SJSA1 (cell line): ENCODE results near the gene SNX19. TPM values are rescaled to one million over a fixed set of nuclear protein-coding genes. Genes with fewer than 3 reads are reported as not detected.

Experiments
- DNase-seq, 2 experiments: peaks; one replicate each; pipeline ENCODE4 v3.0.0-alpha.2; 2015 to 2020; ENCODE audit warnings: low spot score in 2 of 2, low read depth in 1 of 2
- H3K27ac ChIP-seq: fragments of 250-450 bp; sonication (Bioruptor Pico); 2 replicates; pipeline ENCODE4 v1.5.1; 2020; ENCODE audit warnings: mild to moderate bottlenecking, moderate library complexity
- H3K27me3 ChIP-seq: fragments of 250-450 bp; sonication (Bioruptor Pico); replicated peaks from 2 replicates; pipeline ENCODE4 v1.5.1; 2020; ENCODE audit warnings: mild to moderate bottlenecking, moderate library complexity
- H3K36me3 ChIP-seq: fragments of 250-450 bp; sonication (Bioruptor Pico); 2 replicates; pipeline ENCODE4 v1.5.1; 2020; ENCODE audit warnings: mild to moderate bottlenecking
- H3K4me1 ChIP-seq: fragments of 250-450 bp; sonication (Bioruptor Pico); replicated peaks from 2 replicates; pipeline ENCODE4 v1.6.1; 2021; ENCODE audit warnings: mild to moderate bottlenecking
- H3K4me3 ChIP-seq: fragments of 250-450 bp; sonication (Bioruptor Pico); 2 replicates; pipeline ENCODE4 v1.5.1; 2020; ENCODE audit warnings: mild to moderate bottlenecking
- H3K9me3 ChIP-seq: fragments of 250-450 bp; sonication (Bioruptor Pico); replicated peaks from 2 replicates; pipeline ENCODE4 v1.5.1; 2020; ENCODE audit warnings: mild to moderate bottlenecking
- total RNA-seq: library from RNA; depleted of rRNA; stranded (reverse); fragments of >200 nt; shearing (Covaris generic); gene quantifications from 2 replicates; pipeline ENCODE4 v1.2.3, GENCODE V29; 2014

Gene SNX19
- total RNA-seq, 1 experiment from 2014 or later: 68.9 TPM

DNA sequence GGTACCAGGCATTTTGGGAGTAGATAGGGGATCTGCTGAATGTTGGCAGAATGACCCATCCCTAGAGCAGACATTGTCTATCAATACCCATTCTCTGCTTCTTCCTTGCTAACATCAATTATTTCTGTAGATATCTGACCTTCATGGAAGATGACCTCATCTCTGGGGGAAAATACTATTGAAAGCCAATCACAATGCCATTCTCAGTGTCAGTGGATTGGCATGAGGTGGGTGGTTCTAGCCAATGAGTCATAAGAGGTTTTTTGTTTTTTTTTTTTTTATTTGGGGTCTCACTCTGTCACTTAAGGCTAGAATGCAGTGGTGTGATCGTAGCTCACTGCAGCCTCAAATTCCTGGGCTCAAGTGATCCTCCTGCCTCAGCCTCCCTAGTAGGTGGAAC is 42.5 kb downstream of the SNX19 start:
- Histone ChIP-seq H3K27me3 (no peaks in the 10 kb centered on the region), H3K4me3 (no peak overlapping the region), H3K36me3 (peaks cover 11% of the 10 kb centered on the region), H3K4me1 (peaks cover 30% of the 10 kb centered on the region), H3K27ac (peak overlapping the region; percentile 50), H3K9me3 (no peaks in the 10 kb centered on the region)
- DNase-seq: peak in 1 of 2 experiments; percentile 42

GRCh38 chr11:130872981-130873380 is 43.3 kb downstream of the SNX19 start:
- Histone ChIP-seq H3K27me3 (no peaks in the 10 kb centered on the region), H3K27ac (peak overlapping the region; percentile 50), H3K36me3 (peaks cover 11% of the 10 kb centered on the region), H3K4me1 (peaks cover 30% of the 10 kb centered on the region), H3K9me3 (no peaks in the 10 kb centered on the region), H3K4me3 (no peak overlapping the region)
- DNase-seq: peak; percentile 46 to 50

DNA sequence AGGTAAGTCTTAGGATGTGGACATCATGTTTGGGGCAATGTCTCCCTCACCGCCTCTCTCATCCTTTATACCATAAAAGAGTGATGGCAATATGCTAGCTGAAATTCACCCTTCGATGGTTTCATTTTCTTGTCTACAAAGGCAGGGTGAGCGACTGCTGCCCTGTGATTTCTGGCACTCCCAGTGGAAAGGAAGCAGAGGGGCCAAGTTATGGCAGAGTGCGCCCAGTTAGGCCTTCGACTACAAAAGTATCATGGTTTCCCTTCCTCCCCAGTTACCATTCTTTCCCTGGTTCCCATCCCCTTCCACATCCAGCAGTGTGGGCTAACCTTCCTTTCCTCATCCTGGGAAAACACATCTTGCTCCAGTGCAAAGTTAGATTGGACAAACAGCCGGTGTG is 43.8 kb downstream of the SNX19 start:
- H3K4me1 ChIP-seq: peaks cover 30% of the 10 kb centered on the region
- peaks cover 11% of the 10 kb centered on the region for H3K36me3 ChIP-seq
- no peaks in the 10 kb centered on the region for H3K27me3 ChIP-seq
- no peak for DNase-seq
- no peaks in the 10 kb centered on the region for H3K9me3 ChIP-seq
- H3K27ac ChIP-seq: peak overlapping the region; percentile 50; the same call in 1 of the 2 replicates
- H3K4me3 ChIP-seq: no peak overlapping the region

- Histone ChIP-seq H3K4me3 (no peak overlapping the region), H3K27ac (no peak overlapping the region), H3K36me3 (peaks cover 11% of the 10 kb centered on the region), H3K27me3 (no peaks in the 10 kb centered on the region), H3K4me1 (peaks cover 30% of the 10 kb centered on the region), H3K9me3 (no peaks in the 10 kb centered on the region)
- DNase-seq: no peak
Measured at GRCh38 chr11:130872102-130872501, 44.2 kb downstream of the SNX19 start.

DNA sequence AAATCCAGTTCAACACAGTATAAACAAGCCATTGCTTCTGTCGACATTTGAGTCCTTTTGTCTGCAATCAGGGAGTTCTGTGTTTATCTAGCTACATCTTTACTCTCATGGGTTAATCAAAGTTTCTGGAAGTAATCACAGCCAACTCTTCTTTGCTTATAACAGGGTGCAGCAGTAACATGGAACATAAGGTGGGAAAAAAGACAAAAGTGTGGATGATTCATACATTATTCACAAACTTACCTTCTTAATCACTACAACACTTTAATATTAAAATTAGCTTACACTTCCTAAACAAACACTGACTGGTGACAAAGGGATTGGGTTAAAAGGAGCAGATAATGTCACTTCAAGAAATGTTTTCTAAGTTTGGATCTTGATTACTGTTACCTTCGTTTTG is 44.7 kb downstream of the SNX19 start:
- Histone ChIP-seq H3K27me3 (no peaks in the 10 kb centered on the region), H3K27ac (no peak overlapping the region), H3K4me3 (no peak overlapping the region), H3K9me3 (no peaks in the 10 kb centered on the region), H3K36me3 (peaks cover 9% of the 10 kb centered on the region), H3K4me1 (peaks cover 30% of the 10 kb centered on the region)
- no peak for DNase-seq

GRCh38 chr11:130868721-130869390 is 47.4 kb downstream of the SNX19 start:
- Histone ChIP-seq H3K4me1 (peaks cover 14% of the 10 kb centered on the region), H3K27ac (no peak overlapping the region), H3K36me3 (peaks cover 3% of the 10 kb centered on the region; the same call in 1 of the 2 replicates), H3K27me3 (no peaks in the 10 kb centered on the region), H3K9me3 (no peaks in the 10 kb centered on the region), H3K4me3 (no peak overlapping the region)
- no peak for DNase-seq

- Histone ChIP-seq H3K9me3 (no peaks in the 10 kb centered on the region), H3K4me1 (peaks cover 8% of the 10 kb centered on the region), H3K36me3 (peaks cover 3% of the 10 kb centered on the region; the same call in 1 of the 2 replicates), H3K27ac (no peak overlapping the region), H3K4me3 (no peak overlapping the region), H3K27me3 (no peaks in the 10 kb centered on the region)
- DNase-seq: no peak
Measured at GRCh38 chr11:130868086-130868710, 48.1 kb downstream of the SNX19 start.

DNA sequence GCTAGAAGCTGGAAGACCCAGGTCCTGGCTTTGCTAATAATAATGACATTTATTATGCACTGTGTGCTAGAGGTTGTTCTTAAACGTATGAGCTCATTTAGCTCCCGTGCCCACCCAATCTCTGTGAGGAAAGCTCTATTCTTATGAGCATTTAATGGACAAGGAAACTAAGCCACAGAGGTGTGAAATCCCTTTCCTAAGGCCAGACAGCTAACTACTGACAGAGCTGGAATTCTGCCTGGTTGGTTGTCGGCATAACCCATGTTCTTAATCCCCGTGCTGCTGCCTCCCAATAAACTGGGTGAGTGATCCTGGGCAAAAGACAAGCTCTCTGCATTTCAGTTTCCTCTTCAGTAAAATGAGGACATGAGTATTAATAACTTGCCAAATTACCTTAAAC is 49.4 kb downstream of the SNX19 start:
- H3K27ac ChIP-seq: no peak overlapping the region
- no peaks in the 10 kb centered on the region for H3K4me1 ChIP-seq
- no peaks in the 10 kb centered on the region for H3K27me3 ChIP-seq
- DNase-seq: no peak
- no peak overlapping the region for H3K4me3 ChIP-seq
- no peaks in the 10 kb centered on the region for H3K9me3 ChIP-seq
- H3K36me3 ChIP-seq: peaks cover 2% of the 10 kb centered on the region; the same call in 1 of the 2 replicates

DNA sequence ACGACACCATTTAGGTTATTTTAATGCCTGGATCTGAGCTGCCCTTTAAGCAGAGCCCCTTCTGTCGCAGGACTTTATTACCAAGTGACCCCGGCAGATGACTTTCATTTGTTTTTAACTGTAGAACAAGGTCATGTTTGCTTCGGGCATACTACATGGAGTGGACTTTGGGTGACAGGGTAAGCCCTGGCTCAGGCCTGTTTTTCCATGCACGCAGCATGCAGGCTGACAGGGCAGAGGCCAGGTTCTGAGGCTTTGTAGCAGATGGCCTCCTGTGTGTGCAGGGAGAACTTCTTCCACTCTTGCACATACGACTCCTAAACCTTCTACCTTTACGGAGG is 50.5 kb downstream of the SNX19 start:
- Histone ChIP-seq H3K27ac (no peak overlapping the region), H3K36me3 (no peaks in the 10 kb centered on the region), H3K27me3 (no peaks in the 10 kb centered on the region), H3K4me1 (no peaks in the 10 kb centered on the region), H3K9me3 (no peaks in the 10 kb centered on the region), H3K4me3 (no peak overlapping the region)
- DNase-seq: no peak

DNA sequence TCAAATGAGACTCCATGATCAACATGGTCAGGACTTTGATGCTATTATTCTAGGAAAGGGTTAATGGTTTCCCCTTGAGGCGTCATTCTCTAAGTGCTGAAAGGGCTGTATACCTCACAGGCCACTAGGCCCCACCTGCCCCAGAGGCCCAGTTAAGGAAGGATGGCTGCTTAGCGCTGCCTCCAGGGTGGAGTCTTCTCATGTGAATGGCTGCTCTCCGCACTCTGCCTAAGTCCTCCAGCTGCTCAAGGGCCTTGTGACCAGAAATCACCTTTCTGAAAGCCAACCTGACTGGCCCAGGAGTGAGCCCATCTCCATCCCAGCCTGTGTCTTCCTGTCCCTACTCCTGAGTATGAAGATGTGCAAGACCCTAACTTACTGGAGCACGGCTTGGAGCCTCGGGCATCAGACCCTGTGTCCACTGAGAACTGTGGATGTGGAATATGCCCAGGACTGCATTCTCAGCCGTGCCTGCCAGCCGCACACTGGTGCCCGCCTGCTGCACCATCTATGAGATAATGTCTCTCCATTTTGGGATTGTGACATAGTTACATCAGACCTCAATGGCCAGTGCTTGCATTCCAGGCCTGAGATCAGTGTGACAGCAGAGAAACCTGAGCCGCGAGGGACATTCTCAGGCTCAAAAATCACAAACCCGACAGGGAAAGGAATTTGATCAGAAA is 51.0 kb downstream of the SNX19 start:
- no peaks in the 10 kb centered on the region for H3K9me3 ChIP-seq
- no peak for DNase-seq
- no peak overlapping the region for H3K4me3 ChIP-seq
- no peaks in the 10 kb centered on the region for H3K36me3 ChIP-seq
- H3K27me3 ChIP-seq: no peaks in the 10 kb centered on the region
- H3K4me1 ChIP-seq: no peaks in the 10 kb centered on the region
- no peak overlapping the region for H3K27ac ChIP-seq

DNA sequence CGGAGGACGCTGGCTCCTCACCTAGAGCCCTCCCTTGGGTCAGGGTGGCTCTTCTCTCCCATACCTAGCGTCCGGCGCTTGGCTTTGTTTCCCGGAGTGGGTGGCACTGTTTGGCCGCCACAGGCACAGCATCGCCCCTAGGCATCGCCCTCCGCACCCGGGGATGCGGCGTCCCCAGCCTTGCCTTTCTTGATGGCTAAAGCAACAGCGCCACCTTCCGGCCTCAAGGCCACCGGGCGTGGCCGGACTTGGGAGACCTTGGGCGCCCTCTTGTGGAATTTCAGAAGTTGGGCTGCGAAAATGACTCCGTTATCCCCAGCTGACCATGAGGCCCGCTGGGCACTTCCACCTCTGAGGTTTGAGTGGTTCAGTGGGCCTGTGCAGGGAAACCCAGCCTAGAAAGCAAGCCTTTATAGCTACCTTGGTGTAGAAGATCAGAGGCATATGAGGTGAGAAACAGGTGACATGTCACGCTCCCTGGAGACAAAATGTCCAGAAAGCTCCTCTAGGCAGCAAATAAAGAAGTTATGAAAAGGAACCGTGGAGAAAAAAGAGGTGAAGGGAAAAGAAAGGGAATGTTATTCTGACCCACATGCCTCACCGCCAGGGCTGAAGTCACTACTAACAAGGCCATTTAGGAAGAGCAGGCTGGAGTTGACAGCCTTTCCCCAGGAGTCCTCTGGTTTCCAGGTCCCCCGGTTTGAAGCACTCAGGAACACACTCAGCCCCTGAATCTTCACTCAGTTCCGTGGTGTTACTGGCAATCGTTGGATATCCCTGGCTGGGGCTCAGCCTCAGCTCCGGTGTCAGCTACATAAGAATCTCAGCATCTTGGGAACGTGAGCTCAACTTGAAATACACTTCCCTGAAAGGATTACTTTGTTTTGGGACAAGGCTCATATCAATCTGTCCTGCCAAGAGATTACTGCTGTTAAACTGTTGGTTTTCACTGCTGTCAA is 54.1 kb downstream of the SNX19 start:
- Histone ChIP-seq H3K4me3 (no peak overlapping the region), H3K27me3 (no peaks in the 10 kb centered on the region), H3K9me3 (no peaks in the 10 kb centered on the region), H3K4me1 (no peaks in the 10 kb centered on the region), H3K36me3 (no peaks in the 10 kb centered on the region), H3K27ac (no peak overlapping the region)
- DNase-seq: peak; percentile 60 to 82

- Histone ChIP-seq H3K27me3 (no peaks in the 10 kb centered on the region), H3K4me3 (no peak overlapping the region), H3K36me3 (no peaks in the 10 kb centered on the region), H3K9me3 (no peaks in the 10 kb centered on the region), H3K4me1 (no peaks in the 10 kb centered on the region), H3K27ac (no peak overlapping the region)
- DNase-seq: no peak
Measured at GRCh38 chr11:130861283-130861682, 55.0 kb downstream of the SNX19 start.

DNA sequence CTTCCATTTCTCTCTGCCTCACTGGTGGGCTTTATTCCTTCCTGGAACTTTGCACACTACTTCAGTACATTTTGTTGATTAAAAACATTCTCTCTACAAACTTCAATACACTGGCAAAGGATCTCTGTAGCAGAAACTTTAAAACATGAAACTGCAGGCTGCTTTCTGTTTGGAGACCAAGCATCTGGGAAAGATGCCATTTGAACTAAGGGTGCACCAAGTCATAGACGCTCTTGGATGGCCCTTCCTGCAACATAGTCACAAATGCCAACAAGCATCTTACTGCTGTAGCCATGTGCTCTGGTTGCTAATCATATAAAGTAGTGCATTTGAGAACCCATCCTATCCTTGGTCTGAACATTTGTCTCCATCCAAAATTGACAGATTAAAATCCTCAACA is 56.4 kb downstream of the SNX19 start:
- Histone ChIP-seq H3K9me3 (no peaks in the 10 kb centered on the region), H3K27ac (no peak overlapping the region), H3K36me3 (no peaks in the 10 kb centered on the region), H3K4me1 (no peaks in the 10 kb centered on the region), H3K27me3 (no peaks in the 10 kb centered on the region), H3K4me3 (no peak overlapping the region)
- no peak for DNase-seq
